ENCODE measurements around the gene RASA1. TPM values are rescaled to one million over a fixed set of nuclear protein-coding genes. Genes with fewer than 3 reads are reported as not detected.
A peak's percentile ranks its signal among the peaks of the same experiment; 100 is the strongest.

Gene RASA1
- total RNA-seq, 1 experiment from 2014 or later = 29.6 TPM

GRCh38 chr5:87412630-87413342 lies 145.1 kb downstream of the RASA1 start, which contains the start of gene CCNH:
Gene CCNH, minus strand, starts transcription at chr5:87412930. Its CDS starts 136 bp downstream, at chr5:87412794.
- H3K56ac ChIP-seq (ENCODE audit: insufficient read length, low read depth, low read length) = no peak within 1 kb of the TSS
- Mint-ChIP-seq H3K27me3 (ENCODE audit: low read depth) (no peaks in the 10 kb centered on the region), H3K4me3 (peak within 1 kb of the TSS; percentile 89 to 97), H3K27ac (peak within 1 kb of the TSS; percentile 96 to 98 (median 96)), H3K36me3 (ENCODE audit: insufficient read depth in 1 of 3, low read depth in 3 of 3) (peaks cover 16 to 32% (median 29%) of the 10 kb centered on the region in 3 experiments; a peak in 5 of 7 replicates), H3K9me3 (no peaks in the 10 kb centered on the region; a peak in 1 of 5 replicates), H3K4me1 (peaks cover 10 to 14% of the 10 kb centered on the region in 2 experiments)
- no peak within 1 kb of the TSS for H2BK20ac ChIP-seq (ENCODE audit: low read depth, low read length, poor library complexity, severe bottlenecking)
- TF ChIP-seq CTCF (conservative IDR thresholded peaks at IDR 0.05) = no peak
- H2BK120ac ChIP-seq (ENCODE audit: low read depth, low read length, poor library complexity, severe bottlenecking) = no peak within 1 kb of the TSS
- H3K4ac ChIP-seq (ENCODE audit: low read depth, low read length) = no peak within 1 kb of the TSS
- H2BK5ac ChIP-seq (ENCODE audit: insufficient read length, low read length) = no peak within 1 kb of the TSS
- H2BK15ac ChIP-seq (ENCODE audit: low read depth, low read length) = no peak within 1 kb of the TSS
- H3K27me3 ChIP-seq (ENCODE audit: insufficient read depth, low read length) = no peaks in the 10 kb centered on the region
- no peaks in the 10 kb centered on the region for H3K9me3 ChIP-seq (ENCODE audit: control insufficient read depth, low read depth, low read length)
- no peak within 1 kb of the TSS for H4K8ac ChIP-seq (replicated peaks; ENCODE audit: insufficient read length, low read depth, low read length)
- DNase-seq = peak; percentile 98
- peak within 1 kb of the TSS; percentile 80 for H3K14ac ChIP-seq (ENCODE audit: insufficient read depth, low read length)
- H2AK5ac ChIP-seq (ENCODE audit: insufficient read length, low read length) = no peak within 1 kb of the TSS
- H3K23me2 ChIP-seq (ENCODE audit: insufficient read length, low read depth, low read length, poor library complexity, severe bottlenecking) = peaks cover 6% of the 10 kb centered on the region
- H4K5ac ChIP-seq (ENCODE audit: insufficient read length, low read depth, low read length) = no peak within 1 kb of the TSS
- WGBS (ENCODE audit: extremely low coverage, insufficient read length, low lambda C conversion rate) = no CpG with 5 or more reads among the region's 46 CpGs
- no peak within 1 kb of the TSS for H4K91ac ChIP-seq (ENCODE audit: insufficient read length, low read depth, low read length)
- no peaks in the 10 kb centered on the region for H4K20me1 ChIP-seq (ENCODE audit: control insufficient read depth, insufficient read depth, insufficient read length)
- H3K9ac ChIP-seq (ENCODE audit: extremely low read depth, insufficient read length, low read length) = peak within 1 kb of the TSS; percentile 88
- H2BK12ac ChIP-seq (ENCODE audit: insufficient read length, low read depth, low read length) = no peak within 1 kb of the TSS
- peak within 1 kb of the TSS; percentile 91 for H3K4me2 ChIP-seq (ENCODE audit: insufficient read depth, insufficient read length, low read length)
- no peaks in the 10 kb centered on the region for H3K4me1 ChIP-seq (ENCODE audit: insufficient read depth, low read length)
- H3K23ac ChIP-seq (ENCODE audit: insufficient read length, low read depth, low read length) = no peak within 1 kb of the TSS
- H3K79me1 ChIP-seq (ENCODE audit: insufficient read depth, low read depth, low read length, poor library complexity, severe bottlenecking) = no peaks in the 10 kb centered on the region
- peak within 1 kb of the TSS; percentile 23 for H3K27ac ChIP-seq (ENCODE audit: insufficient read length, low read depth, low read length)
- H2AFZ ChIP-seq (ENCODE audit: low read length) = peak within 1 kb of the TSS; percentile 25
- peak within 1 kb of the TSS; percentile 85 for H3K18ac ChIP-seq (ENCODE audit: insufficient read length, low read depth, low read length)
- H3K79me2 ChIP-seq (ENCODE audit: insufficient read depth, low read length) = peaks cover 5% of the 10 kb centered on the region; the same call in 1 of the 2 replicates
- no peak within 1 kb of the TSS for H3T11ph ChIP-seq (ENCODE audit: low read length)

All from H9 (cell line).